H9 (cell line): ENCODE data around the gene CDH23. TPM values are rescaled to one million over a fixed set of nuclear protein-coding genes. Genes with fewer than 3 reads are reported as not detected.

Source experiments
- DNase-seq: peaks from one replicate; pipeline ENCODE4 v3.0.0-alpha.2; 2017
- H2AFZ ChIP-seq: one replicate; pipeline ENCODE4 v1.6.1; 2013; ENCODE audit warnings: mild to moderate bottlenecking, low read length, control low read depth, moderate library complexity
- H2AK5ac ChIP-seq: 2 replicates; pipeline ENCODE4 v1.6.1; 2013; ENCODE audit warnings: low read length, control low read depth, mixed read lengths; ENCODE audit not compliant: insufficient read length
- H2BK120ac ChIP-seq: one replicate; pipeline ENCODE4 v1.6.1; 2013; ENCODE audit warnings: low read depth, mild to moderate bottlenecking, low read length, control low read depth, inconsistent platforms; ENCODE audit not compliant: poor library complexity, severe bottlenecking
- H2BK12ac ChIP-seq: 2 replicates; pipeline ENCODE4 v1.6.1; 2013; ENCODE audit warnings: low read length, control low read depth, mixed read lengths, low read depth; ENCODE audit not compliant: insufficient read length
- H2BK15ac ChIP-seq: 2 replicates; pipeline ENCODE4 v1.6.1; 2013; ENCODE audit warnings: low read depth, low read length, control low read depth
- H2BK20ac ChIP-seq: one replicate; pipeline ENCODE4 v1.6.1; 2013; ENCODE audit warnings: low read depth, mild to moderate bottlenecking, low read length, control low read depth, inconsistent platforms; ENCODE audit not compliant: poor library complexity, severe bottlenecking
- H2BK5ac ChIP-seq: 2 replicates; pipeline ENCODE4 v1.6.1; 2013; ENCODE audit warnings: low read length, control low read depth, mixed read lengths; ENCODE audit not compliant: insufficient read length
- H3K14ac ChIP-seq: 2 replicates; pipeline ENCODE4 v1.6.1; 2013; ENCODE audit warnings: low read length, control low read depth; ENCODE audit not compliant: insufficient read depth
- H3K18ac ChIP-seq: 2 replicates; pipeline ENCODE4 v1.6.1; 2013; ENCODE audit warnings: low read depth, mild to moderate bottlenecking, mixed read lengths, low read length, control low read depth; ENCODE audit not compliant: insufficient read length
- H3K23ac ChIP-seq: 2 replicates; pipeline ENCODE4 v1.6.1; 2013; ENCODE audit warnings: low read length, control low read depth, mixed read lengths, low read depth; ENCODE audit not compliant: insufficient read length
- H3K23me2 ChIP-seq: 2 replicates; pipeline ENCODE4 v1.6.1; 2013; ENCODE audit warnings: low read depth, mild to moderate bottlenecking, mixed read lengths, low read length, control low read depth; ENCODE audit not compliant: insufficient read length, poor library complexity, severe bottlenecking
- H3K27ac ChIP-seq: 2 replicates; pipeline ENCODE4 v1.5.1; 2013; ENCODE audit warnings: low read length, control low read depth, mixed read lengths, low read depth; ENCODE audit not compliant: insufficient read length
- H3K27me3 ChIP-seq: 2 replicates; pipeline ENCODE4 v1.6.1; 2013; ENCODE audit warnings: low read length, control low read depth, inconsistent platforms; ENCODE audit not compliant: insufficient read depth
- H3K4ac ChIP-seq: 2 replicates; pipeline ENCODE4 v1.6.1; 2013; ENCODE audit warnings: low read depth, mild to moderate bottlenecking, control low read depth, inconsistent platforms, low read length, moderate library complexity
- H3K4me1 ChIP-seq: 2 replicates; pipeline ENCODE4 v1.6.1; 2013; ENCODE audit warnings: low read length, control low read depth, inconsistent platforms; ENCODE audit not compliant: insufficient read depth
- H3K4me2 ChIP-seq: 2 replicates; pipeline ENCODE4 v1.6.1; 2013; ENCODE audit warnings: low read length, control low read depth, mixed read lengths; ENCODE audit not compliant: insufficient read length, insufficient read depth
- H3K56ac ChIP-seq: 2 replicates; pipeline ENCODE4 v1.6.1; 2013; ENCODE audit warnings: low read depth, mild to moderate bottlenecking, mixed read lengths, low read length, control low read depth; ENCODE audit not compliant: insufficient read length
- H3K79me1 ChIP-seq: 2 replicates; pipeline ENCODE4 v1.6.1; 2013; ENCODE audit warnings: low read depth, mild to moderate bottlenecking, moderate library complexity, low read length, control low read depth, inconsistent platforms; ENCODE audit not compliant: insufficient read depth, poor library complexity, severe bottlenecking
- H3K79me2 ChIP-seq: 2 replicates; pipeline ENCODE4 v1.6.1; 2013; ENCODE audit warnings: low read length, control low read depth, inconsistent platforms; ENCODE audit not compliant: insufficient read depth
- H3K9ac ChIP-seq: 2 replicates; pipeline ENCODE4 v1.6.1; 2013; ENCODE audit warnings: low read length, control low read depth, mixed read lengths; ENCODE audit not compliant: insufficient read length; ENCODE audit errors: extremely low read depth
- H3K9me3 ChIP-seq: one replicate; pipeline ENCODE4 v1.6.1; 2013; ENCODE audit warnings: low read depth, low read length, inconsistent platforms; ENCODE audit not compliant: control insufficient read depth
- H3T11ph ChIP-seq: one replicate; pipeline ENCODE4 v1.6.1; 2013; ENCODE audit warnings: mild to moderate bottlenecking, low read length, control low read depth, inconsistent platforms
- H4K20me1 ChIP-seq: one replicate; pipeline ENCODE4 v1.6.1; 2013; ENCODE audit not compliant: control insufficient read depth, insufficient read length, insufficient read depth
- H4K5ac ChIP-seq: 2 replicates; pipeline ENCODE4 v1.6.1; 2013; ENCODE audit warnings: low read depth, mild to moderate bottlenecking, mixed read lengths, low read length, control low read depth; ENCODE audit not compliant: insufficient read length
- H4K8ac ChIP-seq: replicated peaks from 2 replicates; pipeline ENCODE4 v1.6.1; 2013; ENCODE audit warnings: low read length, control low read depth, mixed read lengths, low read depth; ENCODE audit not compliant: insufficient read length
- H4K91ac ChIP-seq: 2 replicates; pipeline ENCODE4 v1.6.1; 2013; ENCODE audit warnings: low read depth, mild to moderate bottlenecking, moderate library complexity, mixed read lengths, low read length, control low read depth; ENCODE audit not compliant: insufficient read length
- H3K27ac Mint-ChIP-seq, 3 experiments: 2 replicates in 2 of 3; 3 replicates in 1 of 3; pipeline ENCODE4 v1.8.0; 2020 to 2021; ENCODE audit warnings: mixed read lengths in 3 of 3, mild to moderate bottlenecking in 1 of 3, moderate library complexity in 1 of 3
- H3K27me3 Mint-ChIP-seq: 2 replicates; pipeline ENCODE4 v1.8.0; 2021; ENCODE audit warnings: low read depth, mild to moderate bottlenecking, moderate library complexity, mixed read lengths
- H3K36me3 Mint-ChIP-seq, 3 experiments: 2 replicates in 2 of 3; 3 replicates in 1 of 3; pipeline ENCODE4 v1.8.0; 2020 to 2021; ENCODE audit warnings: low read depth in 3 of 3, mixed read lengths in 3 of 3; ENCODE audit not compliant: insufficient read depth in 1 of 3
- H3K4me1 Mint-ChIP-seq, 2 experiments: 2 replicates each; pipeline ENCODE4 v1.8.0; 2020; ENCODE audit warnings: mixed read lengths in 2 of 2
- H3K4me3 Mint-ChIP-seq, 2 experiments: 2 replicates in 1 of 2; 3 replicates in 1 of 2; pipeline ENCODE4 v1.8.0; 2020 to 2021; ENCODE audit warnings: mild to moderate bottlenecking in 2 of 2, mixed read lengths in 2 of 2, moderate library complexity in 1 of 2
- H3K9me3 Mint-ChIP-seq, 2 experiments: 2 replicates in 1 of 2; 3 replicates in 1 of 2; pipeline ENCODE4 v1.8.0; 2020; ENCODE audit warnings: mild to moderate bottlenecking in 2 of 2, mixed read lengths in 2 of 2, moderate library complexity in 1 of 2
- CTCF ChIP-seq: fragments of 200-600 bp; sonication (generic); conservative IDR thresholded peaks from 3 replicates; pipeline ENCODE4 v1.8.0; 2021; ENCODE audit warnings: antibody characterized with exemption, mild to moderate bottlenecking
- WGBS: extraction: QIAGEN DNeasy Blood & Tissue Kit; methylation state at CpG from one replicate; pipeline ENCODE4 v1.1.7; 2013; ENCODE audit warnings: missing lambda C conversion rate, low lambda C conversion rate, mixed read lengths; ENCODE audit not compliant: insufficient read length; ENCODE audit errors: extremely low coverage; 5-methylcytosine and 5-hydroxymethylcytosine counted together
- total RNA-seq: library from RNA; stranded (reverse); gene quantifications from 2 replicates; pipeline ENCODE4 v1.2.1, GENCODE V29; 2021

Gene CDH23
- total RNA-seq, 1 experiment from 2014 or later: 2.1 TPM

GRCh38 chr10:71836596-71836974, 439.9 kb downstream of the CDH23 start:
- peaks cover 44 to 53% of the 10 kb centered on the region in 2 experiments for H3K4me1 Mint-ChIP-seq
- peaks cover 11% of the 10 kb centered on the region; the same call in 1 of the 2 replicates for H3K4me1 ChIP-seq

More at GRCh38 chr10:71836596-71836974, 439.9 kb downstream of the CDH23 start:
- H3K23ac ChIP-seq: no peak overlapping the region
- Mint-ChIP-seq H3K4me3 (no peak overlapping the region), H3K36me3 (peaks cover 8 to 20% (median 9%) of the 10 kb centered on the region in 3 experiments; a peak in 6 of 7 replicates), H3K9me3 (no peaks in the 10 kb centered on the region), H3K27ac (peak overlapping the region; percentile 83 to 91 (median 88)), H3K27me3 (no peaks in the 10 kb centered on the region)
- WGBS: no CpG with 5 or more reads among the region's 4 CpGs
- H2AFZ ChIP-seq: no peak overlapping the region
- H2BK20ac ChIP-seq: no peak overlapping the region
- H3K27ac ChIP-seq: no peak overlapping the region
- no peak overlapping the region for H3T11ph ChIP-seq
- no peak overlapping the region for H2AK5ac ChIP-seq
- no peak overlapping the region for H3K9ac ChIP-seq
- H4K20me1 ChIP-seq: no peaks in the 10 kb centered on the region
- no peaks in the 10 kb centered on the region for H3K9me3 ChIP-seq
- H3K79me2 ChIP-seq: peaks cover 44% of the 10 kb centered on the region; the same call in 1 of the 2 replicates
- no peak overlapping the region for H2BK120ac ChIP-seq
- DNase-seq: no peak
- peak overlapping the region; percentile 39 for H3K18ac ChIP-seq
- H2BK5ac ChIP-seq: no peak overlapping the region
- no peak overlapping the region for H3K56ac ChIP-seq
- H4K8ac ChIP-seq: no peak overlapping the region
- no peak overlapping the region for H3K14ac ChIP-seq
- no peak overlapping the region for H3K4me2 ChIP-seq
- H3K23me2 ChIP-seq: no peaks in the 10 kb centered on the region
- peak overlapping the region; percentile 70 for H4K91ac ChIP-seq
- H3K79me1 ChIP-seq: peaks cover 13% of the 10 kb centered on the region
- H3K27me3 ChIP-seq: no peaks in the 10 kb centered on the region
- TF ChIP-seq CTCF: no peak
- H4K5ac ChIP-seq: no peak overlapping the region
- no peak overlapping the region for H2BK15ac ChIP-seq
- H2BK12ac ChIP-seq: no peak overlapping the region
- H3K4ac ChIP-seq: no peak overlapping the region
